ENCODE data around the gene HES3.

HES3 gene

DNA sequence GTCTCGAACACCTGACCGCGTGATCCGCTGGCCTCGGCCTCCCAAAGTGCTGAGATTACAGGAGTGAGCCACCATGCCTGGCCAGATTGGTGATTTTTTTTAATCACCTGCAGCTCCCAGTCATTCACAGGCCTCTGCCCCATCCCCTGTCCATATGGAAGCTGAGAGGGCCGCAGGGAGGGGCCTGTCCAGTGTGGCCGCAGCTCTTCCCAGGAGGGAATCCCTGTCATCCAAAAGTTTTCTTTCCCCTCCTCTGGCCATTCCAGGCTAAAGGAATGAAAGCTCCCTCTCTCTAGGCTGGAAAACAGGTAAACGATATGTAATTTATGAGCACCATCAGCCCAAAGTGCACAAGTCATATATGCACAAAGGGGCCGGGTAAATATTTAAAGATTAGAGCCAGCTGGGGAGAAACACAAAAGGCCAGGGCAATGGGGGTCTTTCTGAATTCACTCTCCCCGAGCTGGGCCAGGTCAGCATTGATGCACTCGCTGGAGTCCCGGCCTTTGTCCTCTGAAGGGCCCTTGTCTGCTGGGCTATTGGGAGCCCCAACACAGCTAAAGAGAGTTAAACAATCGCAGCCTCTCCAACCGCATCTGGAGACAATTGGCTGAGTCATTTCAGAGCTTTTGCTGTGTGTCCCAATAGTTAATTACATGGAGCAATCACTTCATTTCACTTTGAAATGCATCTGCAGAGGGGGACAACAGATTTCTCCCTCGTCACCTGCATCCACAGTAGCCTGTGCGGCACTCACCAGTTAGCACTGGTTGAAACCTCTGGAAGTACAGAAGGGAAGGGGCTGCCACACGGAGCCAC is 3.8 kb upstream of the HES3 start:
- Histone ChIP-seq H3K4me3 (ENCODE audit: low read length) (no peak overlapping the region), H3K9me3 (ENCODE audit: control insufficient read depth, insufficient read depth, low read length) (no peaks in the 10 kb centered on the region), H3K27ac (ENCODE audit: low read length) (no peak overlapping the region), H3K4me1 (ENCODE audit: control insufficient read depth, insufficient read depth, low read length) (peaks cover 16% of the 10 kb centered on the region), H3K36me3 (ENCODE audit: control insufficient read depth, insufficient read depth, low read length) (no peaks in the 10 kb centered on the region), H3K27me3 (ENCODE audit: control insufficient read depth, insufficient read depth, low read length) (no peaks in the 10 kb centered on the region)
- no peak for DNase-seq (ENCODE audit: low read depth, low spot score)
- WGBS (ENCODE audit: insufficient coverage, insufficient read length) = no CpG with 5 or more reads among the region's 17 CpGs

DNA sequence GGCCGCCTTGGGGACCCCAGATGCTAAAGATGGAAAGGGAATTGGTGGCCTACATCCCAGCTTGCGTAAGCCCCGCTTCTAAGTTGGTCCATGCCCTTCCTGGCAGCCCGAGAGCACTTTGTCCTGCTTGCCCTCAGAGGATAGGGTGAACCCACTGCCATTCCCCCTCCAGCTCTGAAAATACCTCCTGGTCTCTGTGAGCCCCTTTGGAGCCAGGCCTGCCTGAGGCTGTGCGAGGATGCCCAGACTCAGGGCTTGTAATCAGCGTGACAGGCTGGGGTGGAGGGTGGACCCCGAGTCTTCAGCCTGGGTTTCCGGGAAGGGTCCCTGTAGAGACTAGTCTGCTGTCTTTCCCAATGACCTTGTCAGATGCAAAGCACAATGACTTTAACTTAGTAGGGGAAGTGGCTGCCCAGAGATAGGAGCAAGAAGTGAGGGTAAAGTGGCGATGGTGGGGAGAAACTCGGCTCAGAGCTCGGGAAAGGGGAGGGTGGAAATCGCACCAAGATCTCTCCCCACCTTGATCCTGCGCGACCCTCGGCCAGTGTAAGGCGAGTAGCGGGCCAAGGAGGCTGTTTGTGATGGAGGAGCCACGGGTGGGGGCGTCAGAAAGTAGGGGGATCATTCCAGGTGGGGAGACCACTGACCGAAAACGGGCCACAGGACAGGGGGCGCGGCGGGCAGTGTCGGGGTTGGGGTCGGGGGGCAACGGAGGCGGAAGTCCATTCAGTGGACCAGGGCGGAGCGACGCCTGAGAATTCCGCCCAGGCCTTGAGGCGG is 2.7 kb upstream of the HES3 start:
- Histone ChIP-seq H3K4me1 (ENCODE audit: control insufficient read depth, insufficient read depth, low read length) (peaks cover 16% of the 10 kb centered on the region), H3K27me3 (ENCODE audit: control insufficient read depth, insufficient read depth, low read length) (no peaks in the 10 kb centered on the region), H3K4me3 (ENCODE audit: low read length) (no peak overlapping the region; the same call in 1 of the 2 replicates), H3K36me3 (ENCODE audit: control insufficient read depth, insufficient read depth, low read length) (no peaks in the 10 kb centered on the region), H3K9me3 (ENCODE audit: control insufficient read depth, insufficient read depth, low read length) (no peaks in the 10 kb centered on the region), H3K27ac (ENCODE audit: low read length) (no peak overlapping the region)
- DNase-seq (ENCODE audit: low read depth, low spot score) = no peak
- no CpG with 5 or more reads among the region's 33 CpGs for WGBS (ENCODE audit: insufficient coverage, insufficient read length)

GRCh38 chr1:6241887-6242740 is 1.9 kb upstream of the HES3 start:
- Histone ChIP-seq H3K4me1 (ENCODE audit: control insufficient read depth, insufficient read depth, low read length) (peaks cover 16% of the 10 kb centered on the region), H3K9me3 (ENCODE audit: control insufficient read depth, insufficient read depth, low read length) (no peaks in the 10 kb centered on the region), H3K27me3 (ENCODE audit: control insufficient read depth, insufficient read depth, low read length) (no peaks in the 10 kb centered on the region), H3K4me3 (ENCODE audit: low read length) (peak overlapping the region; percentile 15; the same call in 1 of the 2 replicates), H3K27ac (ENCODE audit: low read length) (no peak overlapping the region), H3K36me3 (ENCODE audit: control insufficient read depth, insufficient read depth, low read length) (no peaks in the 10 kb centered on the region)
- no CpG with 5 or more reads among the region's 99 CpGs for WGBS (ENCODE audit: insufficient coverage, insufficient read length)
- DNase-seq (ENCODE audit: low read depth, low spot score) = no peak

DNA sequence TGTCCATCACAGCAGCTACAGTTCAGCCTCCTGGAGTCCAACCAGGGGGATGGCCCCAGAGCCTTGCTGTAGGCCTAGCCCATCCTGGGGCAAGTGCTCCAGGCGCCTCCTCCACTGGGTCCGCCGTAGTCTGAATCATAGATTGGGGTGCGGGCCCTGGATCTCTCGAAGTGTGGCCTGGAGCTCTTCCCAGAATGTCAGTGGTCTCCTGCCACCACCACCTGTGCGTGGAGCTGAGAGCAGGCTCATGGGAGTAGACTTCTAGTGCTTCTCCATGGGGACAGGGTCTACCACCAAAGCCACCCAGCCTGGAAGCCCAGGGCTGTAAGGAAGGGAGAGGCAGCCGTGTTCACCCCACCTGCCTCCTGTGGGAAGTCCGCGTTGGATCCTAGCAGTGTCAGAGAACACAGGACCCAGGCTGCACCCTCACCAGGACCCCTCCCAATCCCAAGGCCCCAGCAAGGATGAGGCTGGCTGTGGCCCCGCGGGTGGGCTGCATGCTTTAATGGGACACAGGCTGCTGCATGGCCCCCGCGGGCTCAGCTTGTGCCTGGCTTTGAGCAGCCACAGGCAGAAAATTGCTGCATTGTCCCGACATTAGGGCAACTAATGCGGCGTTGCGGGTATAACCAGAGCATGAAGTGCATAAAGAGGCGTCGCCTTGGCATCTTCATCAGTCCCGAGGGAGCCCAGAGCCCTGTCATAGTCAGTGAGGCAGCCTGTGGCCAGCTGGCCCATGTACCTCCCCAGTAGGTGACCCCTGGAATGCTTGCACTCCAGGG is 735 bp upstream of the HES3 start:
- no peak for DNase-seq (ENCODE audit: low read depth, low spot score)
- Histone ChIP-seq H3K27me3 (ENCODE audit: control insufficient read depth, insufficient read depth, low read length) (no peaks in the 10 kb centered on the region; the same call in 1 of the 2 replicates), H3K9me3 (ENCODE audit: control insufficient read depth, insufficient read depth, low read length) (no peaks in the 10 kb centered on the region), H3K36me3 (ENCODE audit: control insufficient read depth, insufficient read depth, low read length) (no peaks in the 10 kb centered on the region), H3K4me3 (ENCODE audit: low read length) (peak overlapping the region; percentile 73; the same call in 1 of the 2 replicates), H3K4me1 (ENCODE audit: control insufficient read depth, insufficient read depth, low read length) (peaks cover 16% of the 10 kb centered on the region), H3K27ac (ENCODE audit: low read length) (no peak overlapping the region)
- WGBS (ENCODE audit: insufficient coverage, insufficient read length) = no CpG with 5 or more reads among the region's 20 CpGs

DNA sequence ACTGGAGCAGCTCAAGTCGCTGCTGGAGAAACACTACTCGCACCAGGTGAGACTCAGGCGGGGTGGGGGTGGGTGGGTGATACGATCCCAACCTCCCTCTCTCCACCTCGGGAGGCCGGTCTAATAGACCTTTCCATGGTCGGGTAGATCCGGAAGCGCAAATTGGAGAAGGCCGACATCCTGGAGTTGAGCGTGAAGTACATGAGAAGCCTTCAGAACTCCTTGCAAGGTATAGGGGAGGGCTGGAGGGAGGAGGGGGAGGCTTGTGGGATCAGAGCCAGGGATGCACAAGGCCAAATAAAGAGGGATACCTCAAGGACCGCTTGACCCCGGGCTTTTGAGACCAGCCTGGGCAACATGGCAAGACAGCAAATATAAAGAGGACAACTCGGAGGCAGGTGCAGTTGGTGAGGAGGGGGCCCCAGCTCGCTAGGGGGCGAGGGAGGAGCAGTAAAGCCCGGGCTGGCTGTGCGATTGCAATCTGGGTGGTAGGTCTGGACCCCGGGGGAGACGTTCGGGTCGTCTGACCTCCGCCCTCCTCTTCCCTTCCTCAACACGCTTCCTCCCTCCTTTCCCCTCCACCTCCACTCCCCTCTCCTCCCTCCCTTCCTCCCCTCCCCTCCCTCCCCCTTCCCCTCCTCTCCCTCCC is 546 bp downstream of the HES3 start:
- DNase-seq (ENCODE audit: low read depth, low spot score) = no peak
- peak overlapping the region; percentile 73 for H3K4me3 ChIP-seq (ENCODE audit: low read length)
- H3K4me1 ChIP-seq (ENCODE audit: control insufficient read depth, insufficient read depth, low read length) = peaks cover 19% of the 10 kb centered on the region
- WGBS (ENCODE audit: insufficient coverage, insufficient read length) = no CpG with 5 or more reads among the region's 24 CpGs
- H3K36me3 ChIP-seq (ENCODE audit: control insufficient read depth, insufficient read depth, low read length) = no peaks in the 10 kb centered on the region
- H3K27me3 ChIP-seq (ENCODE audit: control insufficient read depth, insufficient read depth, low read length) = peaks cover 5% of the 10 kb centered on the region; the same call in 1 of the 2 replicates
- H3K27ac ChIP-seq (ENCODE audit: low read length) = no peak overlapping the region
- H3K9me3 ChIP-seq (ENCODE audit: control insufficient read depth, insufficient read depth, low read length) = no peaks in the 10 kb centered on the region

DNA sequence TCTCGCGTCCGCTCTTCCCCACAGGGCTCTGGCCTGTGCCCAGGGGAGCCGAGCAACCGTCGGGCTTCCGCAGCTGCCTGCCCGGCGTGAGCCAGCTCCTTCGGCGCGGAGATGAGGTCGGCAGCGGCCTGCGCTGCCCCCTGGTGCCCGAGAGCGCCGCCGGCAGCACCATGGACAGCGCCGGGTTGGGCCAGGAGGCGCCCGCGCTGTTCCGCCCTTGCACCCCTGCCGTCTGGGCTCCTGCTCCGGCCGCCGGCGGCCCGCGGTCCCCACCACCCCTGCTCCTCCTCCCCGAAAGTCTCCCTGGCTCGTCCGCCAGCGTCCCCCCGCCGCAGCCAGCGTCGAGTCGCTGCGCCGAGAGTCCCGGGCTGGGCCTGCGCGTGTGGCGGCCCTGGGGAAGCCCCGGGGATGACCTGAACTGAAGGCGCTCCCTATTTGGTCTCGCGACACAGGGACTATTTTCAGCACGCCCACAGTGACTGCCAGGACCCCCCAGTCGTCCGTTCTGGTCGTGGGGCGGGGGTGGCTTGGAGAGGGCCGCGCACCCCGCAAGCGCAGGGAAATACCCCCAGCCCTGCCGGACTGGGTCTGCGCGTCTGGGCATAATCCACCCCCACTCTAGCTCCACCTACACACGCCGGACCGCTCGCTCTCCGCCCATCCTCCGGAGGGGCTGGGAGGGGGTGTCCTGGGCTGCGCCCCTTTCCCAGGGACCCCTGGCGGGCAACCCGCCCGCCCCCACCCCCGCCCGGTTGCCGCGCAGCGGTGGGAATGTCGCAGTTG is 1.3 kb downstream of the HES3 start:
- Histone ChIP-seq H3K27ac (ENCODE audit: low read length) (no peak overlapping the region), H3K4me3 (ENCODE audit: low read length) (peak overlapping the region; percentile 73; the same call in 1 of the 2 replicates), H3K4me1 (ENCODE audit: control insufficient read depth, insufficient read depth, low read length) (peaks cover 22% of the 10 kb centered on the region), H3K27me3 (ENCODE audit: control insufficient read depth, insufficient read depth, low read length) (peaks cover 10% of the 10 kb centered on the region), H3K36me3 (ENCODE audit: control insufficient read depth, insufficient read depth, low read length) (no peaks in the 10 kb centered on the region), H3K9me3 (ENCODE audit: control insufficient read depth, insufficient read depth, low read length) (no peaks in the 10 kb centered on the region)
- DNase-seq (ENCODE audit: low read depth, low spot score) = no peak
- no CpG with 5 or more reads among the region's 79 CpGs for WGBS (ENCODE audit: insufficient coverage, insufficient read length)

GRCh38 chr1:6245869-6246496 is 2.0 kb downstream of the HES3 start:
- DNase-seq (ENCODE audit: low read depth, low spot score) = no peak
- WGBS (ENCODE audit: insufficient coverage, insufficient read length) = no CpG with 5 or more reads among the region's 49 CpGs

GRCh38 chr1:6246497-6247467 is 2.8 kb downstream of the HES3 start:
- no peaks in the 10 kb centered on the region for H3K36me3 ChIP-seq (ENCODE audit: control insufficient read depth, insufficient read depth, low read length)
- peaks cover 17% of the 10 kb centered on the region for H3K27me3 ChIP-seq (ENCODE audit: control insufficient read depth, insufficient read depth, low read length)
- H3K27ac ChIP-seq (ENCODE audit: low read length) = no peak overlapping the region
- H3K4me3 ChIP-seq (ENCODE audit: low read length) = peak overlapping the region; percentile 73; the same call in 1 of the 2 replicates
- no CpG with 5 or more reads among the region's 30 CpGs for WGBS (ENCODE audit: insufficient coverage, insufficient read length)
- no peak for DNase-seq (ENCODE audit: low read depth, low spot score)
- H3K9me3 ChIP-seq (ENCODE audit: control insufficient read depth, insufficient read depth, low read length) = no peaks in the 10 kb centered on the region
- peaks cover 15% of the 10 kb centered on the region for H3K4me1 ChIP-seq (ENCODE audit: control insufficient read depth, insufficient read depth, low read length)

More at GRCh38 chr1:6245869-6246496, 2.0 kb downstream of the HES3 start:
- no peak overlapping the region for H3K27ac ChIP-seq (ENCODE audit: low read length)
- peaks cover 21% of the 10 kb centered on the region for H3K4me1 ChIP-seq (ENCODE audit: control insufficient read depth, insufficient read depth, low read length)
- H3K36me3 ChIP-seq (ENCODE audit: control insufficient read depth, insufficient read depth, low read length) = no peaks in the 10 kb centered on the region
- H3K4me3 ChIP-seq (ENCODE audit: low read length) = peak overlapping the region; percentile 73; the same call in 1 of the 2 replicates
- peaks cover 15% of the 10 kb centered on the region for H3K27me3 ChIP-seq (ENCODE audit: control insufficient read depth, insufficient read depth, low read length)
- no peaks in the 10 kb centered on the region for H3K9me3 ChIP-seq (ENCODE audit: control insufficient read depth, insufficient read depth, low read length)

Data from iPS DF 6.9 (cell line).